ACC112 (cell line): ENCODE data around the gene PDF.

Source experiments
- H2AFZ ChIP-seq: fragments of 200-600 bp; sonication (generic); one replicate; pipeline ENCODE4 v1.6.0; 2017; ENCODE audit warnings: antibody characterized with exemption, low read length; ENCODE audit not compliant: unreplicated experiment
- H3K27ac ChIP-seq: fragments of 200-600 bp; sonication (generic); 2 replicates; pipeline ENCODE4 v1.5.1; 2014; ENCODE audit warnings: low read depth, mild to moderate bottlenecking, antibody characterized with exemption, low read length, moderate library complexity
- H3K27me3 ChIP-seq: fragments of 200-600 bp; sonication (generic); 2 replicates; pipeline ENCODE4 v1.6.1; 2014; ENCODE audit warnings: mild to moderate bottlenecking, antibody characterized with exemption, low read length, moderate library complexity, mixed read lengths; ENCODE audit not compliant: insufficient read depth
- H3K36me3 ChIP-seq: fragments of 200-600 bp; sonication (generic); 2 replicates; pipeline ENCODE4 v1.6.1; 2016; ENCODE audit warnings: mild to moderate bottlenecking, antibody characterized with exemption, low read length, moderate library complexity, mixed read lengths; ENCODE audit not compliant: insufficient read depth
- H3K4me1 ChIP-seq: fragments of 200-600 bp; sonication (generic); one replicate; pipeline ENCODE4 v1.6.1; 2016; ENCODE audit warnings: low read length, mixed read lengths; ENCODE audit not compliant: insufficient read depth, unreplicated experiment, control insufficient read depth
- H3K4me3 ChIP-seq: fragments of 200-600 bp; sonication (generic); 2 replicates; pipeline ENCODE4 v1.5.1; 2014; ENCODE audit warnings: mild to moderate bottlenecking, low read depth, low read length
- H3K79me2 ChIP-seq: fragments of 200-600 bp; sonication (generic); one replicate; pipeline ENCODE4 v1.6.0; 2016; ENCODE audit warnings: low read length; ENCODE audit not compliant: control insufficient read depth, unreplicated experiment, insufficient read depth

Gene PDF

DNA sequence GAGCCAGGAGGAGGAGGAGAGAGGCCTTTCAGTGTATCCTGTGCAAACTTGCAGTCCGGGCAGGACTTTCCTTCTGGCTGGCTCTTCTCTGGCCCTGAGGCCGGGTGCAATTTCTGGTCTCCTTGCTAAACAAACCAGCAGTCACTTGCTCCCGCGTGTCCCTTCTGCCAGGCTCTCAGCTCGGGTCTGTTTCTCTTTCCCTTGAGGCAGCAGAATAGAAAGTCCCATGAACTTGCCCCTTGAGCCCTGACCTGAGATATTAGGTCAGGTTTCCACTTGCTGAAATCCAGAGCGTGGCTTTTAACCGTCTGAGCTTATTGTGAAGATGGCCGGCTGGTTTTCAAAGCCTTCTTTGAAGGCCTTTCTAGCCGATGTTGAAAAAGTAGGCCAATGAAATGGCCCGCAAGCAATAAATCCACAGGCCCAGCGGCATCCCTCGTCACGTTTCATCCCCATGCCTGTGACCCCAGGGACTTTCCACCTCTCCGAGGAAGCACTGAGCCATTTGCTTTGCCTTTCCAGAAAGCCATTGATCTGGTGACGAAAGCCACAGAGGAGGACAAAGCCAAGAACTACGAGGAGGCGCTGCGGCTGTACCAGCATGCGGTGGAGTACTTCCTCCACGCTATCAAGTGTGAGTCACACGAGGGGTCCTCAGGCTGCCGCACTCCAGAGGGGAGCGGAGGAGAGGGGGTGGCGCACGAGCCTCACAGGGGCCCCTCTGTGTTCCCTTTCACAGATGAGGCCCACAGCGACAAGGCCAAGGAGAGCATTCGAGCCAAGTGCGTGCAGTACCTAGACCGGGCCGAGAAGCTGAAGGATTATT, 14.7 kb downstream of the PDF start:
- no peak overlapping the region for H3K27ac ChIP-seq
- no peaks in the 10 kb centered on the region; the same call in 1 of the 2 replicates for H3K36me3 ChIP-seq
- H2AFZ ChIP-seq, result no peak overlapping the region
- H3K27me3 ChIP-seq, result no peaks in the 10 kb centered on the region
- H3K79me2 ChIP-seq, result peaks cover 41% of the 10 kb centered on the region
- peaks cover 1% of the 10 kb centered on the region for H3K4me1 ChIP-seq
- no peak overlapping the region for H3K4me3 ChIP-seq

DNA sequence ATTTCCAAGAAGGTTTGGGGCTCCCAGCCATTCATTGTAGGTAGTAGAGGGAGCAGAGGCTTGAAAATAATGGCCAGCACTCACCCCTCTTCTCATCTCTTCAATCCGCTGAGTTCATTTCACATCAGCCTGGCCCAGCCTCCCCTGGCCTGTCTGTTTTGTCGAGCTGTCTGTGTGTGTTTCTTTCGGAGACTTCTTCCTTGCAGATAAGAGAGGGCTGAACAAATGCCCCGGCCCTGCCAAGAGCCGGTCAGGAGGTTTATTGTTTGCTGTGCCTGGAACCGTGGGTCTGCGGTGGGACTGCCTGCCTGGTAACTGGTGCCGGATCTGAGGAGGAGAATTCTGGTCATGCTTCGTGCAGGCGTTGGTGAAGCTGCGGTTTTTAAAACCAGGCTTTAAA, 15.9 kb downstream of the PDF start:
- no peak overlapping the region for H2AFZ ChIP-seq
- no peak overlapping the region for H3K4me3 ChIP-seq
- H3K36me3 ChIP-seq, result no peaks in the 10 kb centered on the region; the same call in 1 of the 2 replicates
- no peak overlapping the region for H3K27ac ChIP-seq
- no peaks in the 10 kb centered on the region for H3K27me3 ChIP-seq
- peaks cover 4% of the 10 kb centered on the region for H3K4me1 ChIP-seq
- peaks cover 41% of the 10 kb centered on the region for H3K79me2 ChIP-seq

DNA sequence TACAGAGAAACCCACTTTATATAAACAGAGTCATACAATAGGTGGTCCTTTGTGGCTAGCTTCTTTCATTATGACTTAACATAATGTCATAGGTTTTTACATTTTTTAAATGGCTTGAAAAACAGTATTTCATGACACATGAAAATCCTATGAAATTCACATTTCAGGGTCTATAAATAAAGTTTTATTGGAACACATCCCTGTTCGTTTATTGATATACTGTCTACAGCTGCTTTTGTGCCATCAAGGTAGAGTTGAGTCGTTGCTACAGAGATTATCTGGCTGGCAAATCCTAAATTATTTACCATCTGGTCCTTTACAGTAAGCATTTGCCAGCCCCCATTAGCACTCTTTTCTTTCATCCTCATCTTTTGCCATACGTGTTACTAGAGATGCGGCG, 16.9 kb downstream of the PDF start:
- H3K79me2 ChIP-seq, result peaks cover 41% of the 10 kb centered on the region

DNA sequence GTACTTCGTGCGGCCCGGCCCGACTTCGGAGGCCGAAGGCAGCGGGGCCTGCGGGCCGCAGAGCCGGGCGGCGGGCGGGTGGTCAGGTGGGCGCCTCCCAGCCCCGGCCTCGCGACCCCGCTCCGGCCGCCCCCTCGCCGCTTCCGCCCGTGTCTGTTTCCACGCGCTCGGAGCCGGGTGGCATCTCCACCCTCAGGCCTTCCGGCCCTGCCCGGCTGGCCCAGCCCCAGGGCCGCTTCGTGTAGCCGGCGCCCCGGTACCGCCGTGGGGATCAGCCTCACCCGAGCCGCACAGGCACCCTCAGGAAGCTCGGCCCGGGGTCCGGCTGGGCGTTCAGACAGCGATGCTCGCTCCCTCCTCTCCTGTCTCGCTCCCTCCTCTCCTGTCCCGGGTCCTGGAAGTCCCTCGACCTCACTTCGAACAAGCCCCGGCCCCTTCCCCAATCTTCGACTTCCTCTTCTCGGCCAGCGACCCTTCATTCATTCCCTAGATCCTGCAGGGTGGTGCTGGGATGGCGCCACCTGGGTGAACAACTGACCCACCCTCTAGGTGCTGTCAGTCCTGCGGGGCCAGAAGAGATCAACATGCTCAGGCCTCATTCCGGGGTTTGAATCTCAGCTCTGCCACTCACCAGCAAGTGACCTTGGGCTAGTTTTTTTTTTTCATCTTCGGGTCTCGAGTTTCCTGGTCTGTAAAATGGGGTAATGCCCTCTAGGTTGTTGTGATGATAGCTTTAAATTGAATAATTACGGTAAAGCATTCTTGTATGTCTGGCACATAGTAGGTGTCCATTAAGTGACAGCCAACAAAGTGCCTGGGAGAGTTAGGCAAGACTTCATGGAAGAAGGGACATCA, 18.6 kb downstream of the PDF start:
- no peaks in the 10 kb centered on the region; the same call in 1 of the 2 replicates for H3K36me3 ChIP-seq
- H2AFZ ChIP-seq, result peak overlapping the region; percentile 28
- H3K27ac ChIP-seq, result peak overlapping the region; percentile 46
- H3K4me3 ChIP-seq, result peak overlapping the region; percentile 89
- no peaks in the 10 kb centered on the region for H3K27me3 ChIP-seq
- peaks cover 4% of the 10 kb centered on the region for H3K4me1 ChIP-seq
- H3K79me2 ChIP-seq, result peaks cover 41% of the 10 kb centered on the region

More for the DNA sequence above, 16.9 kb downstream of the PDF start:
- H3K36me3 ChIP-seq, result no peaks in the 10 kb centered on the region; the same call in 1 of the 2 replicates
- H3K4me3 ChIP-seq, result no peak overlapping the region
- peaks cover 4% of the 10 kb centered on the region for H3K4me1 ChIP-seq
- H3K27ac ChIP-seq, result no peak overlapping the region
- no peaks in the 10 kb centered on the region for H3K27me3 ChIP-seq
- no peak overlapping the region for H2AFZ ChIP-seq

DNA sequence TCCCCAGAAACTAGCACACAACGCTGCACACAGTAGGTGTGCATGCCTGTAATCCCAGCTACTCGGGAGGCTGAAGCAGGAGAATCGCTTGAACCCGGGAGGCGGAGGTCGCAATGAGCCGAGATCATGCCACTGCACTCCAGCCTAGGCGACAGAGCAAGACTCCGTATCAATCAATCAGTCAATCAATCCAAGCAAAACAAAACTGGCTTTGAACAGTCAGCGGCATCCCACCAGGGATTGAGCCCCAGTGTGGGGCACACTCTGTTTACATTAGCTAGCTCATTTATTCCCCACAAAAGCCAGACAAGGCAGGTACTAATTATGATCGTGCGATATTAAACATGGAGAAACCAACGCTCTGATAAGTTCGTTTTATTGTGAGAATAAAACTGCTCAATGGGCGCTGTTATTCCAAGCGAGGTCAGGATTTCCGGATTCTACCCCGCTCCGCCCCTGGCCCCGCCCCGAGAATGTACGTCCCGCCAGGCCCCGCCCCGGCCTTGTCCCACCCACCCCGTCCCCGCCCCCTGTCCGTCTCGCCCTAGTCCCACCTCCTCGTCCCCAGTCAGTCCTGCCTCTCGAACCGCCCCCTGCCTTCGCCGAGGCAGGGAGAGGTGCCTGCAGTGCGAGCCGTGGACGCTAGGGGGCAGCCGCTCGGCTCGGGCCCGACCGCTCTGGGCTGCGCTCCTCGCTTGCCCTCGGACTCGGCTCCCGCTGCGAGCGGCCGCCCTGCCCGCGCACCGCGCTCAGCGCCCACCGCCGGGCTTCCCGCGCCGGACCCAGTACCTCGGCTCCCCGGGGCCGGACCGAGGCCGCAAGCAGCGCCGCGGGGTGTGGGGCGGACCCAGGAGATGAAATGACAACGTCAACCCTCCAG, 19.5 kb downstream of the PDF start, which contains the start of gene VPS4A:
VPS4A (plus strand) TSS at position 698 of the 880 bp plus-strand sequence; CDS start at position 860, 162 bp downstream.
- no peaks in the 10 kb centered on the region; the same call in 1 of the 2 replicates for H3K36me3 ChIP-seq
- no peaks in the 10 kb centered on the region for H3K27me3 ChIP-seq
- peak within 1 kb of the TSS; percentile 62 for H3K27ac ChIP-seq
- H3K79me2 ChIP-seq, result peaks cover 39% of the 10 kb centered on the region
- H2AFZ ChIP-seq, result peak within 1 kb of the TSS; percentile 79
- H3K4me3 ChIP-seq, result peak within 1 kb of the TSS; percentile 89
- H3K4me1 ChIP-seq, result peaks cover 4% of the 10 kb centered on the region

DNA sequence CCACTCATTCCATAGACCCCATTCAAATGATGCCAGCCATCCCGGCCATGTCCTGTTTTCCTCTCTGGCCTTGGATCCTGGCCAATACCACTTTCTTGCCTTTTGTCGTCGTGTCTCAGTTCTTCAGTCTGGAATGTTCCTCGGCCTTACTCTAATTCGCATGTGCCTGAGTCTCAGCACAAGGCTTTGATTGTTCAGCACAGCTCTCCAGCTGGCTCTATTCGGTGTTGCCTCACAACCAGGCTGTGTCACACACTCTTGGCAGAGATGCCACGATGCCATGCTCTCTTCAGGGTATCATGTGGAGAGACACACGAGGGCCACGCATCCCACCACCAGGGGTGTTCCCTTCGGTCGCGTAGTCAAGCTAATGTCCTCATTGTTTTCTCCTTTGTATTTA, 21.1 kb downstream of the PDF start:
- Histone ChIP-seq H3K27me3 (no peaks in the 10 kb centered on the region), H3K4me3 (no peak overlapping the region), H2AFZ (no peak overlapping the region), H3K79me2 (peaks cover 27% of the 10 kb centered on the region), H3K4me1 (peaks cover 4% of the 10 kb centered on the region), H3K27ac (no peak overlapping the region), H3K36me3 (no peaks in the 10 kb centered on the region)

DNA sequence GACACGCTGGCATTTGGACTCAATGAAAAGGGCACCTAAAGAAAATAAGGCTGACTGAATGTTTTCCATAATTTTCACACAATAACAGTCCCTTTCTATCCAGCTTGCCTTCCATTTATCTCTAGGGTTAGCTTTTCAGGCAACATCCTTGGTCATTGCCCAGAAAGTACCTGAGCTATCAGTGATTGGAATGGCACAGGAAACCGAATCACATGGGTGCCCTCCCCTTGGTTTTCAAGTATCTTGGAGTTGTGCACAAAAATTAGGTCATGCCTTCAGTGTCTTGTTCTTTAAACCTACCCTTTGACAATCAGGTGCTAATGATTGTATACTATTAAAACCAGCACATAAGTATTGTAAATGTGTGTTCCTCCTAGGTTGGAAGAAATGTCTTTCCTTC, 22.5 kb downstream of the PDF start:
- Histone ChIP-seq H2AFZ (no peak overlapping the region), H3K4me1 (peaks cover 4% of the 10 kb centered on the region), H3K27ac (no peak overlapping the region), H3K79me2 (peaks cover 13% of the 10 kb centered on the region), H3K27me3 (no peaks in the 10 kb centered on the region), H3K4me3 (no peak overlapping the region), H3K36me3 (no peaks in the 10 kb centered on the region)

DNA sequence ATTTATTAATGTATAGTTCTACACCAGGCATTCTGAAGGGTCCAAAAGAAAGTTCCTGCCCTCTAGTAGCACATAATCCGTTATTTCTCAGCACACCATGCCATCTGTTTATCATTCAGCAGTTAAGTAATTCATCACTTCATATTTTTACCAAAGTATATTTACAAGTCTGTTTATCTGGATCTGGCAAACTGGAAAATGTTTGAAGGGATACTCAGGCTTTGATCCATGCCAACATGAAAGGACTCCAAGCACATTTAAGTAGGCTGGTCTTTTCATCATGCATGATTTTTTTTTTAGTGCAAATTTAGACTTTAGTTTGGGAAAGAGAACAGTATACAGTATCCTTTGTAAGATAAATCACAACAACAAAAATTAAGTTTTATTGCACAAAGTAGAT, 23.3 kb downstream of the PDF start:
- peaks cover 4% of the 10 kb centered on the region for H3K4me1 ChIP-seq
- no peak overlapping the region for H3K27ac ChIP-seq
- peaks cover 7% of the 10 kb centered on the region for H3K79me2 ChIP-seq
- no peaks in the 10 kb centered on the region for H3K27me3 ChIP-seq
- H3K36me3 ChIP-seq, result no peaks in the 10 kb centered on the region
- no peak overlapping the region for H2AFZ ChIP-seq
- no peak overlapping the region for H3K4me3 ChIP-seq

DNA sequence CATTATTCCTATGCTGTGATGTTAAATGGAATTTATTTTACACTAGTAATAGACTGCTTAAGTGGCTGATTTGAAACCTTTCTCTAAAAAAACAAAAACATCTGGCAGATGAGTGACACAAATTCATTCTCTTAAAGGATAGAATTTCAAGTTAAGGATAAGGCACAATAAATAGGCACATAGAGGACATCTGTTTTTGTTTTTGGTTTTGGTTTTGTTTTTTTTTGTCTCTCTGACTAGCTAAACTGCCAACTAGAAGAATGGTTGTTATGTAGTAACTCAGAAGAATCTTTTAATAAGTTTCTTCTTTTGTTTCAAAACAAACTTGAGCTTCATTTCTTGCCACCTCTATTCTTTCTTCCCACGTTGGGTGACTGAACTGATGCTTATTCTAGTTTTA, 24.4 kb downstream of the PDF start:
- Histone ChIP-seq H3K27me3 (no peaks in the 10 kb centered on the region), H3K4me3 (no peak overlapping the region), H3K27ac (no peak overlapping the region), H3K36me3 (no peaks in the 10 kb centered on the region), H3K4me1 (peaks cover 4% of the 10 kb centered on the region), H2AFZ (no peak overlapping the region), H3K79me2 (no peaks in the 10 kb centered on the region)

DNA sequence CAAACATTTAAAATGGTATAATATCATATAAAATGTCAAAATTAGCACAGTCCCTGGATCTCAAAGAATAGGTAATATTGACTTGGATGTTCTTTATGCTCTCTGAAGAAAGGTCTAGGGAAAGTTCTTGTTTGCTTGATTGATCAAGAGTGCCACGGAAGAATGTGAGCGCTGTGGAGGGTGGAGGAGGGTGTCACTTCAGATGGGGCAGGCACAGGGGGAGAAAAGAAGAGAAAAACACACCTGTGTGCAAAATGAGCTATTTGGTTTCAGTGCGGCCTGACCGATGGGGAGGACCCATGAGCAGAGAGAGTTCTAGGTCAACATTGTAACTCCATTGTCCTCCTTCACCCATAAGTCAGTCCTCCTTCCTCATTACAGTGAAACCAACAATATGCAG, 28.1 kb downstream of the PDF start:
- Histone ChIP-seq H3K27me3 (no peaks in the 10 kb centered on the region), H3K4me3 (no peak overlapping the region), H3K27ac (no peak overlapping the region), H3K36me3 (no peaks in the 10 kb centered on the region), H3K4me1 (no peaks in the 10 kb centered on the region), H3K79me2 (no peaks in the 10 kb centered on the region), H2AFZ (no peak overlapping the region)
